ENCODE data around the gene MRGPRE.

The MRGPRE gene

GRCh38 chr11:3229673-3230630 lies 2.3 kb downstream of the MRGPRE start:
- DNase-seq (ENCODE audit: extremely low read depth, low read depth) = no peak
- H3K4me3 ChIP-seq (replicated peaks; ENCODE audit: low read depth, low read length) = no peak overlapping the region
- TF ChIP-seq, protein P1, sequence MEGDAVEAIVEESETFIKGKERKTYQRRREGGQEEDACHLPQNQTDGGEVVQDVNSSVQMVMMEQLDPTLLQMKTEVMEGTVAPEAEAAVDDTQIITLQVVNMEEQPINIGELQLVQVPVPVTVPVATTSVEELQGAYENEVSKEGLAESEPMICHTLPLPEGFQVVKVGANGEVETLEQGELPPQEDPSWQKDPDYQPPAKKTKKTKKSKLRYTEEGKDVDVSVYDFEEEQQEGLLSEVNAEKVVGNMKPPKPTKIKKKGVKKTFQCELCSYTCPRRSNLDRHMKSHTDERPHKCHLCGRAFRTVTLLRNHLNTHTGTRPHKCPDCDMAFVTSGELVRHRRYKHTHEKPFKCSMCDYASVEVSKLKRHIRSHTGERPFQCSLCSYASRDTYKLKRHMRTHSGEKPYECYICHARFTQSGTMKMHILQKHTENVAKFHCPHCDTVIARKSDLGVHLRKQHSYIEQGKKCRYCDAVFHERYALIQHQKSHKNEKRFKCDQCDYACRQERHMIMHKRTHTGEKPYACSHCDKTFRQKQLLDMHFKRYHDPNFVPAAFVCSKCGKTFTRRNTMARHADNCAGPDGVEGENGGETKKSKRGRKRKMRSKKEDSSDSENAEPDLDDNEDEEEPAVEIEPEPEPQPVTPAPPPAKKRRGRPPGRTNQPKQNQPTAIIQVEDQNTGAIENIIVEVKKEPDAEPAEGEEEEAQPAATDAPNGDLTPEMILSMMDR (IDR thresholded peaks at IDR 0.05; ENCODE audit: low read depth, low read length, missing control alignments) = no peak

- no peak overlapping the region for H3K4me3 ChIP-seq (replicated peaks; ENCODE audit: low read depth, low read length)
- no peak for DNase-seq (ENCODE audit: extremely low read depth, low read depth)
- TF ChIP-seq, protein P1 (IDR thresholded peaks at IDR 0.05; ENCODE audit: low read depth, low read length, missing control alignments) = no peak
Observed at GRCh38 chr11:3228445-3228829, 3.8 kb downstream of the MRGPRE start.

GRCh38 chr11:3227568-3228444 lies 4.4 kb downstream of the MRGPRE start:
- no peak for DNase-seq (ENCODE audit: extremely low read depth, low read depth)
- TF ChIP-seq, protein P1 (IDR thresholded peaks at IDR 0.05; ENCODE audit: low read depth, low read length, missing control alignments) = no peak
- no peak overlapping the region for H3K4me3 ChIP-seq (replicated peaks; ENCODE audit: low read depth, low read length)

DNA sequence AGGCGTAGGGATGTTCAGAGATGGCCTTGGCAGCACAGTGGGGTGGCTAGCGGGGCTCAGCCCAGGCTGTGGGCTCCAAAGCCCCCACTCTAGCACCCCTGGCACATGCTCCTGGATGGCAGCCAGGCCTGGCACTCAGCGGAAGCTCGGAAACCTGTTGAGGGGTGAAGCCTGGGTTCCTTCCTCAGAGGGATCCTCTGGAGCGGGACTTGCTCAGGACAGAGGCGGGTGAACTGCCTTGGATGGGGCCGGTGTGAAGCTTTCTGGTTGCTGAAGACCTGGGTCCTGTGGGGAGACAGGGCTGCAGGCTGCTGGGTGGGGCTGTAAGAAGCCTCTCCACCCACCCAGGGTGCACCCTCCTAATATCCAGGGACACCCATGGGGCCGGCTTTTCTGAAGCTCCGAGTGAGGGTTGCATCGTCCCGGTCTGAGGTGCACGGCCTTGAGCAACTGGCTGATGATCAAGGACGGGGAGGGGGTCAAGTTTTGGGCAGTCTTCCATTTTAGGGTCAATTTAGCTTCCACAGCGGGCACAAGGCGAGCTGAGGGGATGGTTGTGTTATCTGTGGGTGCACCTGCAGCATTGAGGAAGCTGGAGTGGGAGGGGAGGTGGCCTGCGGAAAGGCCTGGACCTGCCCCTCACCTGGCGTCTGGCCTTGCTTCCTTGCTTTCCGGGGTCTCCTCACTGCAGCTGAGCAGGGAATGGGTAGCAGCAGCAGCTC lies 5.2 kb downstream of the MRGPRE start:
- DNase-seq (ENCODE audit: extremely low read depth, low read depth) = no peak
- H3K4me3 ChIP-seq (replicated peaks; ENCODE audit: low read depth, low read length) = no peak overlapping the region
- TF ChIP-seq, protein P1 (IDR thresholded peaks at IDR 0.05; ENCODE audit: low read depth, low read length, missing control alignments) = no peak

DNA sequence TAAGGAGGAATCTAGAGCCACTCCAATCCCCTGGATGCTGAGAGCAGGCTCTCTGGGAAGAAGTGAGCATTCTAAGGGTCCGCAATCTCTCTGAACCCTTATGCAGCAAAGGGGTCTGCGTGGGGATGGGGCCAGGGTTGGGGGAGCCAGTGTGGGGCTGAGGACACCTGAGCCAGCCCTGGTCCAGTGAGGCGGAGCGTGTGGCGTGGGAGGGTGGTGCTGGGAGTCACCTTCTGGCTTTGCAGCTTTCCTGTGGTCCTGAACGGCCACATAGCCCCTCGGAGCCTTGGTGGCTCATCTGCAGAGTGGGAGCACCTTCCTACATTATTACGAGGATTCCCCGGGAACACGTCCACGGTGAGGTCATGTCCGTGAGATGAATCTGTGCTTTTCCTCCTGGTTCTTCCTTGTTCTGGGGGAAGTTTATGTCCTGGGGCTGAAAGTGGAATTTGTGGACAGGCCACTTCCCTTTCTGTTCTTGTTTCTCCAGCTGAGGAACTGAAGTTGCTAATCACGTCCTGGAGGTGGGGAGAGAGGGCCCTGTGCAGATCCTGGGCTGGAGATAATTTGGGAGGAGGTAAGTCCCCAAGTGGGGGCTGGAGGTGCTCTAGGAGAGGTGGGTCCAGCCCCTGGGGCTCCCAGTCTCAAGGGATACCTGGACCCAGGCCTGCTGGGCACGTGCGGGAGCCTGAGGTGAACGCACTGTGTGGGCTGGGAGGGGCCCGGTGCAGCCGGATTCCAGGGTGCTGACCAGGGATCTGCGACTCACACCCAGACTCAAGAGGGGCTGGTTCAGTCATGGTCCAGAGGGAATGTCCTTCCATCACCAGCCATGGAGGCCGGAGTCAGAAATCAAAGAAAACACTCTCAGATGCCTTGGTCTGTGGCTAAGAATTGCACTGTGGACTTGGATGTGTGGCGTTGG lies 6.1 kb downstream of the MRGPRE start:
- TF ChIP-seq, protein P1 (IDR thresholded peaks at IDR 0.05; ENCODE audit: low read depth, low read length, missing control alignments) = no peak
- no peak for DNase-seq (ENCODE audit: extremely low read depth, low read depth)
- H3K4me3 ChIP-seq (replicated peaks; ENCODE audit: low read depth, low read length) = no peak overlapping the region

Data from HFF-Myc (cell line).